ENCODE results near the gene RNF113A.
"Not testable (repeated sequence)": the region's sequence is repeated elsewhere in the genome, so short reads cannot be mapped to it uniquely, and the experiment has no call there.

Gene RNF113A

GRCh38 chrX:119852382-119853353 is 18.9 kb downstream of the RNF113A start, which contains the start of gene UPF3B:
UPF3B (minus strand) TSS chrX:119852963; CDS start chrX:119852928, 35 bp downstream.
- in situ Hi-C loops (cut with HindIII; ENCODE audit: low sequenced_read_pairs) = no loop called here

GRCh38 chrX:119833905-119834304 is 37.6 kb downstream of the RNF113A start:
- in situ Hi-C loops (cut with HindIII; ENCODE audit: low sequenced_read_pairs) = no loop called here

GRCh38 chrX:119828446-119828845 is 43.1 kb downstream of the RNF113A start:
- in situ Hi-C loops (cut with HindIII; ENCODE audit: low sequenced_read_pairs) = no loop called here

GRCh38 chrX:119826399-119826959 is 45.1 kb downstream of the RNF113A start:
- in situ Hi-C loops (cut with HindIII; ENCODE audit: low sequenced_read_pairs) = no loop called here

GRCh38 chrX:119824221-119824620 is 47.3 kb downstream of the RNF113A start:
- in situ Hi-C loops (cut with HindIII; ENCODE audit: low sequenced_read_pairs) = not testable (repeated sequence)

GRCh38 chrX:119821703-119822102 is 49.8 kb downstream of the RNF113A start:
- in situ Hi-C loops (cut with HindIII; ENCODE audit: low sequenced_read_pairs) = not testable (repeated sequence)

Data from DLD1 (cell line).